GM21390 (cell line): ENCODE measurements around the gene C4orf54.

Experiments
- ATAC-seq: cut with Tn5 transposase; IDR thresholded peaks from one replicate; pipeline ENCODE4 v1.9.1; 2021; ENCODE audit not compliant: unreplicated experiment

Gene C4orf54

GRCh38 chr4:99657798-99658197 is at the start of gene C4orf54:
TSS of gene C4orf54 (minus strand) at chr4:99657828. CDS start at chr4:99654648, 3,180 bp downstream.
- ATAC-seq: no peak

GRCh38 chr4:99705891-99706290 is 48.3 kb upstream of the C4orf54 start:
- no peak for ATAC-seq

GRCh38 chr4:99696801-99697200 is 39.2 kb upstream of the C4orf54 start:
- ATAC-seq: no peak

GRCh38 chr4:99693140-99693539 is 35.5 kb upstream of the C4orf54 start:
- ATAC-seq: no peak

GRCh38 chr4:99690990-99691389 is 33.4 kb upstream of the C4orf54 start:
- no peak for ATAC-seq

- no peak for ATAC-seq
Measured at GRCh38 chr4:99690472-99690871, 32.8 kb upstream of the C4orf54 start.

GRCh38 chr4:99687120-99687519 is 29.5 kb upstream of the C4orf54 start:
- no peak for ATAC-seq

GRCh38 chr4:99685234-99685633 is 27.6 kb upstream of the C4orf54 start:
- ATAC-seq: no peak

GRCh38 chr4:99683895-99684294 is 26.3 kb upstream of the C4orf54 start:
- no peak for ATAC-seq

- no peak for ATAC-seq
Measured at GRCh38 chr4:99679976-99680375, 22.3 kb upstream of the C4orf54 start.

GRCh38 chr4:99679204-99679603 is 21.6 kb upstream of the C4orf54 start:
- ATAC-seq: no peak

GRCh38 chr4:99677161-99677560 is 19.5 kb upstream of the C4orf54 start:
- no peak for ATAC-seq

- no peak for ATAC-seq
Measured at GRCh38 chr4:99670409-99671073, 12.9 kb upstream of the C4orf54 start.

GRCh38 chr4:99669084-99669483 is 11.5 kb upstream of the C4orf54 start:
- ATAC-seq: no peak

GRCh38 chr4:99668472-99668871 is 10.8 kb upstream of the C4orf54 start:
- ATAC-seq: no peak

- ATAC-seq: no peak
Measured at GRCh38 chr4:99665983-99666382, 8.4 kb upstream of the C4orf54 start.

GRCh38 chr4:99664716-99665115 is 7.1 kb upstream of the C4orf54 start:
- ATAC-seq: no peak

GRCh38 chr4:99661907-99662306 is 4.3 kb upstream of the C4orf54 start:
- ATAC-seq: no peak

- ATAC-seq: no peak
Measured at GRCh38 chr4:99658666-99659065, 1.0 kb upstream of the C4orf54 start.

- no peak for ATAC-seq
Measured at GRCh38 chr4:99655308-99656081, 2.1 kb downstream of the C4orf54 start.

GRCh38 chr4:99654361-99654761 is 3.3 kb downstream of the C4orf54 start:
- ATAC-seq: no peak

GRCh38 chr4:99653916-99654315 is 3.7 kb downstream of the C4orf54 start:
- no peak for ATAC-seq
